ENCODE measurements around the gene BAIAP3. TPM values are rescaled to one million over a fixed set of nuclear protein-coding genes. Genes with fewer than 3 reads are reported as not detected.
"Not testable (repeated sequence)": the region's sequence is repeated elsewhere in the genome, so short reads cannot be mapped to it uniquely, and the experiment has no call there.

BAIAP3 gene
- total RNA-seq, 1 experiment from 2014 or later = 44.7 TPM

DNA sequence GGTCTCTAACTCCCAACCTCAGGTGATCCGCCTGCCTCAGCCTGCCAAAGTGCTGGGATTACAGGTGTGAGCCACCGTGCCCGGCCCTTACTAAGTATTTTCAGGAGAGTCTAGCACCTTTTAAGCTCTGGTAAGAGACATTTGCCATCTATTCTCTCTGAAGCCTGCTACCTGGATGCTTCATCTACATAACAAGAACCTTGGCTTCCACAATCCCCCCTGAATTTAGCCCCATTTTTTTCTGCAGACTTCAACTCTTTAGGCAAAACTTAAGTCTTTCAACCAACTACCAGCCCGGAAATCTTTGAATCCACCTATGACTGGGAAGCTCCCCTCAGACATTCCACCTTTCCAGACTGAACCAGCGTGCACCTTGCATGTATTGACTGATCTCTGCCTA, 38.0 kb upstream of the BAIAP3 start:
- no peak for DNase-seq (ENCODE audit: low read depth, low spot score)

DNA sequence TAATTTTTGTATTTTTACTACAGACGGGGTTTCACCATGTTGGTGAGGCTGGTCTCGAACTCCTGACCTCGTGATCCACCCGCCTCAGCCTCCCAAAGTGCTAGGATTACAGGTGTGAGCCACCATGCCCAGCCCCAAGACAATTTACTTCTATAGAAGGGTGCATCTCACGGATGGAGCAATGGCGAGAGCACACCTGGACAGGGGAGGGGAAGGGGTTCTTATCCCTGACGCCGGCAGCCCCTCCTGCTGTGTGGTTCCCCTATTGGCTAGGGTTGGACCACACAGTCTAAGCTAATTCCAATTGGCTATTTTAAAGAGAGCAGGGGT, 36.8 kb upstream of the BAIAP3 start:
- peaks cover 43 to 86% of the 10 kb centered on the region in 2 experiments for H3K4me1 ChIP-seq (ENCODE audit: control insufficient read depth in 1 of 2, insufficient read depth in 2 of 2, low read length in 2 of 2)
- H3K27me3 ChIP-seq (ENCODE audit: insufficient read depth, low read length); H3K9me2 ChIP-seq (ENCODE audit: insufficient read depth); BruUV-seq (replicated peaks); DNase-seq (ENCODE audit: low read depth, low spot score); ATAC-seq; H3K36me3 ChIP-seq (ENCODE audit: control insufficient read depth in 1 of 2, insufficient read depth in 2 of 2, low read length in 2 of 2); H4K20me1 ChIP-seq (ENCODE audit: insufficient read depth); H2AFZ ChIP-seq (ENCODE audit: low read depth, low read length, poor library complexity, severe bottlenecking); H3K79me2 ChIP-seq (ENCODE audit: insufficient read depth, low read length); H3K9me3 ChIP-seq (ENCODE audit: control insufficient read depth in 1 of 2, insufficient read depth in 1 of 2, low read depth in 1 of 2, low read length in 2 of 2); intact Hi-C loops (cut with micrococcal nuclease): not testable (repeated sequence)
- peak overlapping the region; percentile 70 for H3K4me2 ChIP-seq (ENCODE audit: low read length)
- ChIA-PET CTCF (interaction anchor here (1.0 to 1.1 kb wide), 2 partner anchors 9 to 12 kb away, joined by 4 to 6 read pairs; no protein-coding TSS in a partner anchor), RAD21 (ENCODE audit: low non-redundant PET in 1 of 2, low total read pairs in 2 of 2, uncharacterized antibody in 2 of 2, unreplicated experiment in 2 of 2) (interaction anchor here in 1 of 2 experiments (0.7 kb wide), 1 partner anchor 445 kb away, joined by 4 read pairs; no protein-coding TSS in a partner anchor), POLR2A (interaction anchor here (0.8 to 0.9 kb wide), 3 partner anchors 9 to 62 kb away, joined by 3 to 6 read pairs (median 5); partner anchors contain the start of gene UBE2I)
- peak overlapping the region; percentile 83 for H3K27ac ChIP-seq (ENCODE audit: low read depth, low read length)
- H3K9ac ChIP-seq (ENCODE audit: low read length) = peak overlapping the region; percentile 67
- H3K4me3 ChIP-seq (replicated peaks in 1 of 2; ENCODE audit: low read depth in 1 of 2, low read length in 2 of 2) = peak overlapping the region in 1 of 2 experiments; percentile 27; a peak in 1 of 4 replicates

More for the DNA sequence above, 38.0 kb upstream of the BAIAP3 start:
- no peaks in the 10 kb centered on the region for H3K9me3 ChIP-seq (ENCODE audit: control insufficient read depth in 1 of 2, insufficient read depth in 1 of 2, low read depth in 1 of 2, low read length in 2 of 2)
- ChIA-PET RAD21 (ENCODE audit: low non-redundant PET in 1 of 2, low total read pairs in 2 of 2, uncharacterized antibody in 2 of 2, unreplicated experiment in 2 of 2) (no interaction called here), CTCF (no interaction called here), POLR2A (no interaction called here)
- no peak overlapping the region for H3K27ac ChIP-seq (ENCODE audit: low read depth, low read length)
- TSS peak; percentile 77 for BruUV-seq (replicated peaks)
- ATAC-seq = no peak
- no peaks in the 10 kb centered on the region for H3K79me2 ChIP-seq (ENCODE audit: insufficient read depth, low read length)
- H3K4me1 ChIP-seq (ENCODE audit: control insufficient read depth in 1 of 2, insufficient read depth in 2 of 2, low read length in 2 of 2) = peaks cover 33 to 82% of the 10 kb centered on the region in 2 experiments
- no peak overlapping the region for H3K4me3 ChIP-seq (replicated peaks in 1 of 2; ENCODE audit: low read depth in 1 of 2, low read length in 2 of 2)
- 0 out of 2 replicates have a peak overlapping the region, but pooled peaks have one; percentile 70 for H3K4me2 ChIP-seq (ENCODE audit: low read length)
- H3K9ac ChIP-seq (ENCODE audit: low read length) = no peak overlapping the region
- no peaks in the 10 kb centered on the region for H4K20me1 ChIP-seq (ENCODE audit: insufficient read depth)
- intact Hi-C loops (cut with micrococcal nuclease) = no loop called here
- H3K36me3 ChIP-seq (ENCODE audit: control insufficient read depth in 1 of 2, insufficient read depth in 2 of 2, low read length in 2 of 2) = no peaks in the 10 kb centered on the region
- H3K9me2 ChIP-seq (ENCODE audit: insufficient read depth) = no peaks in the 10 kb centered on the region
- TF ChIP-seq RAD21 (IDR thresholded peaks at IDR 0.05; ENCODE audit: low read depth) (no peak), TCF7L2 (IDR thresholded peaks at IDR 0.05; ENCODE audit: borderline replicate concordance, extremely low read depth, insufficient read depth, insufficient read length) (no peak), SIN3A (IDR thresholded peaks at IDR 0.05; ENCODE audit: low read depth) (no peak), CBX3 (IDR thresholded peaks at IDR 0.05; ENCODE audit: low read depth) (no peak), EZH2phosphoT487 (IDR thresholded peaks at IDR 0.05; ENCODE audit: borderline replicate concordance) (no peak), ATF3 (IDR thresholded peaks at IDR 0.05) (no peak), EGR1 (IDR thresholded peaks at IDR 0.05; ENCODE audit: low read depth) (no peak), POLR2A (IDR thresholded peaks at IDR 0.05; ENCODE audit: borderline replicate concordance, extremely low read depth, insufficient read depth, insufficient read length) (no peak), MAX (IDR thresholded peaks at IDR 0.05) (no peak), POLR2AphosphoS5 (IDR thresholded peaks at IDR 0.05; ENCODE audit: low read depth, low read length) (no peak), ELF1 (IDR thresholded peaks at IDR 0.05; ENCODE audit: borderline replicate concordance, low read depth) (no peak), SP1 (IDR thresholded peaks at IDR 0.05; ENCODE audit: low read depth) (no peak), JUND (IDR thresholded peaks at IDR 0.05) (no peak), YY1 (IDR thresholded peaks at IDR 0.05; ENCODE audit: extremely low read depth, insufficient replicate concordance, low read depth, low read length) (no peak), FOSL1 (IDR thresholded peaks at IDR 0.05; ENCODE audit: low read depth) (no peak), SRF (IDR thresholded peaks at IDR 0.05; ENCODE audit: low read depth) (no peak), CEBPB (IDR thresholded peaks at IDR 0.05; ENCODE audit: low read depth) (no peak), ZNF274 (IDR thresholded peaks at IDR 0.05; ENCODE audit: low read depth, low read length) (no peak)
- TF ChIP-seq, protein P1, sequence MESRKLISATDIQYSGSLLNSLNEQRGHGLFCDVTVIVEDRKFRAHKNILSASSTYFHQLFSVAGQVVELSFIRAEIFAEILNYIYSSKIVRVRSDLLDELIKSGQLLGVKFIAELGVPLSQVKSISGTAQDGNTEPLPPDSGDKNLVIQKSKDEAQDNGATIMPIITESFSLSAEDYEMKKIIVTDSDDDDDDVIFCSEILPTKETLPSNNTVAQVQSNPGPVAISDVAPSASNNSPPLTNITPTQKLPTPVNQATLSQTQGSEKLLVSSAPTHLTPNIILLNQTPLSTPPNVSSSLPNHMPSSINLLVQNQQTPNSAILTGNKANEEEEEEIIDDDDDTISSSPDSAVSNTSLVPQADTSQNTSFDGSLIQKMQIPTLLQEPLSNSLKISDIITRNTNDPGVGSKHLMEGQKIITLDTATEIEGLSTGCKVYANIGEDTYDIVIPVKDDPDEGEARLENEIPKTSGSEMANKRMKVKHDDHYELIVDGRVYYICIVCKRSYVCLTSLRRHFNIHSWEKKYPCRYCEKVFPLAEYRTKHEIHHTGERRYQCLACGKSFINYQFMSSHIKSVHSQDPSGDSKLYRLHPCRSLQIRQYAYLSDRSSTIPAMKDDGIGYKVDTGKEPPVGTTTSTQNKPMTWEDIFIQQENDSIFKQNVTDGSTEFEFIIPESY (IDR thresholded peaks at IDR 0.05; ENCODE audit: extremely low read depth, insufficient replicate concordance, low read length) = no peak
- no peaks in the 10 kb centered on the region for H3K27me3 ChIP-seq (ENCODE audit: insufficient read depth, low read length)
- no peak overlapping the region for H2AFZ ChIP-seq (ENCODE audit: low read depth, low read length, poor library complexity, severe bottlenecking)
